ENCODE results near the gene APCS.

APCS gene

DNA sequence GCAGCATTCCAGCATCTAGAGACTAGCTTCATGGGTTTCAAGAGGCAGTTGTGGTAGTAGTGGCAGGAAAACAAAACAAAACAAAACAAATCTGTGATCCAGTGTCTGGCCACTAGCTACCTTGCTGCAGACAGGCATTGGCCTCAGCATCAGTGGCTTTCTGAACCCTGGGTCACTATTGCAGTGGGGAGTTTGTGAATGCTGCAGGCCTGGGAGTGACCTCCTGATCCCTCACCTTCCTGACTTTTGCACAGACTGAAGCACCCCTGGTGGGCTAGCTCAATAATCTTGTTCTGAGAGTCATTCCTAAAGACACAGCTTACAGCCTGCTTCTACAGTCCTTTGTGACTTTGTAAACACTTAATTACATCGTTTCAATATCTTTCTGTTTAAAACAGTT is 24.9 kb upstream of the APCS start:
- TF ChIP-seq, protein P1, sequence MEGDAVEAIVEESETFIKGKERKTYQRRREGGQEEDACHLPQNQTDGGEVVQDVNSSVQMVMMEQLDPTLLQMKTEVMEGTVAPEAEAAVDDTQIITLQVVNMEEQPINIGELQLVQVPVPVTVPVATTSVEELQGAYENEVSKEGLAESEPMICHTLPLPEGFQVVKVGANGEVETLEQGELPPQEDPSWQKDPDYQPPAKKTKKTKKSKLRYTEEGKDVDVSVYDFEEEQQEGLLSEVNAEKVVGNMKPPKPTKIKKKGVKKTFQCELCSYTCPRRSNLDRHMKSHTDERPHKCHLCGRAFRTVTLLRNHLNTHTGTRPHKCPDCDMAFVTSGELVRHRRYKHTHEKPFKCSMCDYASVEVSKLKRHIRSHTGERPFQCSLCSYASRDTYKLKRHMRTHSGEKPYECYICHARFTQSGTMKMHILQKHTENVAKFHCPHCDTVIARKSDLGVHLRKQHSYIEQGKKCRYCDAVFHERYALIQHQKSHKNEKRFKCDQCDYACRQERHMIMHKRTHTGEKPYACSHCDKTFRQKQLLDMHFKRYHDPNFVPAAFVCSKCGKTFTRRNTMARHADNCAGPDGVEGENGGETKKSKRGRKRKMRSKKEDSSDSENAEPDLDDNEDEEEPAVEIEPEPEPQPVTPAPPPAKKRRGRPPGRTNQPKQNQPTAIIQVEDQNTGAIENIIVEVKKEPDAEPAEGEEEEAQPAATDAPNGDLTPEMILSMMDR (IDR thresholded peaks at IDR 0.05; ENCODE audit: control insufficient read depth, extremely low read depth, insufficient read depth): no peak
- no peak for DNase-seq (ENCODE audit: low read depth)
- H3K4me3 ChIP-seq (ENCODE audit: low read depth, low read length): no peak overlapping the region

GRCh38 chr1:159577446-159577845 is 10.2 kb upstream of the APCS start:
- DNase-seq (ENCODE audit: low read depth): no peak
- TF ChIP-seq, protein P1 (IDR thresholded peaks at IDR 0.05; ENCODE audit: control insufficient read depth, extremely low read depth, insufficient read depth): no peak
- H3K4me3 ChIP-seq (ENCODE audit: low read depth, low read length): no peak overlapping the region

GRCh38 chr1:159580340-159580739 is 7.3 kb upstream of the APCS start:
- no peak overlapping the region for H3K4me3 ChIP-seq (ENCODE audit: low read depth, low read length)
- DNase-seq (ENCODE audit: low read depth): no peak
- TF ChIP-seq, protein P1 (IDR thresholded peaks at IDR 0.05; ENCODE audit: control insufficient read depth, extremely low read depth, insufficient read depth): no peak

- no peak for DNase-seq (ENCODE audit: low read depth)
- no peak overlapping the region for H3K4me3 ChIP-seq (ENCODE audit: low read depth, low read length)
- TF ChIP-seq, protein P1 (IDR thresholded peaks at IDR 0.05; ENCODE audit: control insufficient read depth, extremely low read depth, insufficient read depth): no peak
Measured at GRCh38 chr1:159581422-159581821, 6.2 kb upstream of the APCS start.

DNA sequence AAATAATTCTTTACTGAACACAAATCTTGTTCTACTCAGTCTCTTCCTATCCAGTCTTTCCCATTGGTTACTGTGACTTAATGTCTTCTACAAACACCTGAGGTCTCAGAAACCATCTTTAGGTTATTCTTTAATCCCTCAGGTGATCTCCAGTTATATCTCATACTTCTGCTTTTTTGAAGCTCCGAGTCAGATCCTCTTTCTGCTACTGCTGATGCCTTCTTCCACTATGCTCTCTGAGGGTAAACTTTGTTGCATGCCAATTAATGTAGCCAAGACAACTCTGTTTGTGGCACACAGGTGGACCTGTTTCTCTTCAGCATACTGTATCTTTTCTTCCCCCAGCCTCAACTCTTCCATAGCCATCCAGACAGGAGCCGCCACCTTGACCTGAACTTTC is 3.1 kb upstream of the APCS start:
- no peak overlapping the region for H3K4me3 ChIP-seq (ENCODE audit: low read depth, low read length)
- TF ChIP-seq, protein P1 (IDR thresholded peaks at IDR 0.05; ENCODE audit: control insufficient read depth, extremely low read depth, insufficient read depth): no peak
- DNase-seq (ENCODE audit: low read depth): no peak

- H3K4me3 ChIP-seq (ENCODE audit: low read depth, low read length): no peak overlapping the region
- DNase-seq (ENCODE audit: low read depth): no peak
- TF ChIP-seq, protein P1 (IDR thresholded peaks at IDR 0.05; ENCODE audit: control insufficient read depth, extremely low read depth, insufficient read depth): no peak
Measured at GRCh38 chr1:159591981-159592380, 4.4 kb downstream of the APCS start.

DNA sequence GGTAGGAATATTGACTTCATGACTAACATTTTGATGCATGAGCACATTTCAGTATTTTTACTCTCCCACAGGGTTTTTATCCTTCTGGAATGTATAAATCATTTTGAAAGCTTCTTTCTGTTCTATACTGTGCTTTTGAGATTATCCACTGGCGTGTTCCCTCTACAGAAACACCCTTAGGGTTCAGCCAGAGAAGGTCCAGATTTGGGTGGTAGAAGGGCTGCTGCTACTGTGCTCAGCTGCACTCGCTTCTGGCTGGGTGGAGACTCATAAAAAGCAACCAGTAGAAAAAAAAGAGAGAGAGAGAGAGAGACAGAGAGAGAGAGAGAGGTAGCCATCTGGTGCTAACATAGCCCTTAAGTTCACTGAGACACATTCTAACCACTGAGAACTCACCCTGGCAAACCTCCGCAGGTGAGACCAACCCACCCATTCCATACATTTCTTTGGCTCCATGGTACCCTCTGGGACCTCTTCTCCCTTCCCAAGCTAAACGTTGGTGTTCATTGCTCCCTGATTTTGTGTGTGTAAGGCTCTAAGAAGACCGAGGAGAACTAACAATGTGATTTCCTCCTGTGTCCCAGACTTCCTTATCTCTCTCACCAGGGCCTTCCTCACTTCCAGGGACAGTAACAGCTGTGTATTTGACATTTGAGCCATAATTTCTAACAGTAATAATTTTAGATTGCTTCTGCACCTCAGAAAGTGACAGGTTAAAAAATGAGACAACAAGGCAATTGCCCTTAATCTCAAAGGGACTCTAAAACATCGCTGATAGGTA is 7.2 kb downstream of the APCS start:
- TF ChIP-seq, protein P1 (IDR thresholded peaks at IDR 0.05; ENCODE audit: control insufficient read depth, extremely low read depth, insufficient read depth): no peak
- no peak for DNase-seq (ENCODE audit: low read depth)
- no peak overlapping the region for H3K4me3 ChIP-seq (ENCODE audit: low read depth, low read length)

Measured in LNCaP clone FGC (cell line).